ENCODE measurements around the gene TYRP1.

DNA sequence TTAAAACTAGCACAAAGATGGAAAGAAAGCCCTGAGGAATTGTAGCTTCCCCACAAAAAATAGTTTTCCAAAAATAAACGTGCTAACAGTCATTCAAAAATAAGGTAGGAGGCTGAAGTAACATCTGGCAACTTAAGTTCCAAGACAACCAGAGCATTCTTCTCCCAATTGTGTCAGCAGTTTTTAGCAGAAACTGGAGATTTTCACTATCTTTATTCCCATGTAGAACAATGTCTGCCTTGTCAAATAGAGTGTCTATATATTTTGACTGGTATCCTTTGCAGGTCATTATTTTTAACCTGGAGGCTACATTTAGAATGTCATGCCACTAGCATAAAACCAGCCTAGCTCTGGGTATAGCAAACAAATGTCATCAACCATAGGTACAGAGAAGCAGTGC is 10.8 kb downstream of the TYRP1 start:
- TF ChIP-seq, protein P1, sequence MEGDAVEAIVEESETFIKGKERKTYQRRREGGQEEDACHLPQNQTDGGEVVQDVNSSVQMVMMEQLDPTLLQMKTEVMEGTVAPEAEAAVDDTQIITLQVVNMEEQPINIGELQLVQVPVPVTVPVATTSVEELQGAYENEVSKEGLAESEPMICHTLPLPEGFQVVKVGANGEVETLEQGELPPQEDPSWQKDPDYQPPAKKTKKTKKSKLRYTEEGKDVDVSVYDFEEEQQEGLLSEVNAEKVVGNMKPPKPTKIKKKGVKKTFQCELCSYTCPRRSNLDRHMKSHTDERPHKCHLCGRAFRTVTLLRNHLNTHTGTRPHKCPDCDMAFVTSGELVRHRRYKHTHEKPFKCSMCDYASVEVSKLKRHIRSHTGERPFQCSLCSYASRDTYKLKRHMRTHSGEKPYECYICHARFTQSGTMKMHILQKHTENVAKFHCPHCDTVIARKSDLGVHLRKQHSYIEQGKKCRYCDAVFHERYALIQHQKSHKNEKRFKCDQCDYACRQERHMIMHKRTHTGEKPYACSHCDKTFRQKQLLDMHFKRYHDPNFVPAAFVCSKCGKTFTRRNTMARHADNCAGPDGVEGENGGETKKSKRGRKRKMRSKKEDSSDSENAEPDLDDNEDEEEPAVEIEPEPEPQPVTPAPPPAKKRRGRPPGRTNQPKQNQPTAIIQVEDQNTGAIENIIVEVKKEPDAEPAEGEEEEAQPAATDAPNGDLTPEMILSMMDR (IDR thresholded peaks at IDR 0.05; ENCODE audit: insufficient read depth, low read length, poor library complexity, severe bottlenecking), result no peak
- no peak for TF ChIP-seq EZH2phosphoT487 (conservative IDR thresholded peaks at IDR 0.05; ENCODE audit: low read length)

All from SU-DHL-6 (cell line).